ENCODE results near the gene WWTR1.

The WWTR1 gene

GRCh38 chr3:149583921-149584635 is 73.7 kb downstream of the WWTR1 start:
- Histone ChIP-seq H3K27me3 (ENCODE audit: insufficient read depth, poor library complexity, severe bottlenecking) (peaks cover 4% of the 10 kb centered on the region), H3K4me3 (replicated peaks; ENCODE audit: insufficient read depth, low read length) (no peak overlapping the region), H3K27ac (replicated peaks) (no peak overlapping the region)
- TF ChIP-seq POLR2AphosphoS5 (IDR thresholded peaks at IDR 0.05; ENCODE audit: low read depth) (no peak), REST (IDR thresholded peaks at IDR 0.05; ENCODE audit: insufficient replicate concordance, low read depth) (no peak), CTCF (IDR thresholded peaks at IDR 0.05; ENCODE audit: insufficient read depth, low read length) (no peak), GABPA (IDR thresholded peaks at IDR 0.05; ENCODE audit: low read depth) (no peak), SPI1 (IDR thresholded peaks at IDR 0.05; ENCODE audit: borderline replicate concordance, low read depth) (no peak)
- DNase-seq (ENCODE audit: low read depth in 1 of 2, low spot score in 1 of 2), result no peak

GRCh38 chr3:149582395-149582794 is 75.4 kb downstream of the WWTR1 start:
- no peak overlapping the region for H3K4me3 ChIP-seq (replicated peaks; ENCODE audit: insufficient read depth, low read length)
- peaks cover 2% of the 10 kb centered on the region for H3K27me3 ChIP-seq (ENCODE audit: insufficient read depth, poor library complexity, severe bottlenecking)
- H3K27ac ChIP-seq (replicated peaks), result no peak overlapping the region
- no peak for DNase-seq (ENCODE audit: low read depth in 1 of 2, low spot score in 1 of 2)
- no peak for TF ChIP-seq REST (IDR thresholded peaks at IDR 0.05; ENCODE audit: insufficient replicate concordance, low read depth)
- TF ChIP-seq POLR2AphosphoS5 (IDR thresholded peaks at IDR 0.05; ENCODE audit: low read depth), result no peak

- no peak for TF ChIP-seq GABPA (IDR thresholded peaks at IDR 0.05; ENCODE audit: low read depth)
- no peak for TF ChIP-seq CTCF (IDR thresholded peaks at IDR 0.05; ENCODE audit: insufficient read depth, low read length)
- no peak for TF ChIP-seq SPI1 (IDR thresholded peaks at IDR 0.05; ENCODE audit: borderline replicate concordance, low read depth)
- TF ChIP-seq REST (IDR thresholded peaks at IDR 0.05; ENCODE audit: insufficient replicate concordance, low read depth), result no peak
- no peak for TF ChIP-seq POLR2AphosphoS5 (IDR thresholded peaks at IDR 0.05; ENCODE audit: low read depth)
- DNase-seq (ENCODE audit: low read depth in 1 of 2, low spot score in 1 of 2), result no peak
- no peak overlapping the region for H3K4me3 ChIP-seq (replicated peaks; ENCODE audit: insufficient read depth, low read length)
- peaks cover 2% of the 10 kb centered on the region for H3K27me3 ChIP-seq (ENCODE audit: insufficient read depth, poor library complexity, severe bottlenecking)
- H3K27ac ChIP-seq (replicated peaks), result no peak overlapping the region
These were observed 76.0 kb downstream of the WWTR1 start for GRCh38 chr3:149581681-149582370.

All from HL-60 (cell line).